AG04449 (cell line): ENCODE results near the gene CKAP4.

Experiments used
- CTCF ChIA-PET: fragments of 350-600 bp; formaldehyde crosslinking; extraction: SDS; loops from one replicate; lab custom pipeline; 2021; ENCODE audit warnings: antibody characterized with exemption; lab: Yijun Ruan, JAX
- POLR2A ChIA-PET: fragments of 400-600, 350-600 bp; formaldehyde crosslinking; extraction: SDS; loops from one replicate; lab custom pipeline; 2020; ENCODE audit warnings: antibody characterized with exemption, inconsistent platforms; lab: Yijun Ruan, JAX
- DNase-seq: peaks from one replicate; pipeline ENCODE4 v3.0.0-alpha.2; 2010; ENCODE audit warnings: low read depth, low spot score
- H3K4me3 ChIP-seq: 2 replicates; pipeline ENCODE4 v1.5.1; 2011; ENCODE audit warnings: low read depth, mild to moderate bottlenecking, control low read depth, low read length
- CTCF ChIP-seq: IDR thresholded peaks from one replicate; pipeline ENCODE4 v1.5.1; 2011; ENCODE audit warnings: mild to moderate bottlenecking, moderate library complexity, low read length, control low read depth, inconsistent platforms; ENCODE audit not compliant: insufficient read depth; ENCODE audit errors: missing control alignments

CKAP4 gene

GRCh38 chr12:106271575-106272505, 24.0 kb upstream of the CKAP4 start:
- TF ChIP-seq CTCF, result no peak
- ChIA-PET POLR2A (no interaction called here), CTCF (interaction anchor here (0.7 to 3.2 kb wide), 5 partner anchors 8 to 106 kb away, joined by 3 to 15 read pairs (median 4); no protein-coding TSS in a partner anchor)
- no peak for DNase-seq
- H3K4me3 ChIP-seq, result no peak overlapping the region

GRCh38 chr12:106269150-106269771, 21.4 kb upstream of the CKAP4 start:
- no peak overlapping the region for H3K4me3 ChIP-seq
- ChIA-PET CTCF (interaction anchor here (1.1 to 2.4 kb wide), 4 partner anchors 10 to 17 kb away, joined by 3 to 7 read pairs (median 4); no protein-coding TSS in a partner anchor), POLR2A (no interaction called here)
- TF ChIP-seq CTCF, result no peak
- no peak for DNase-seq

- DNase-seq, result no peak
- no peak overlapping the region for H3K4me3 ChIP-seq
- ChIA-PET POLR2A (no interaction called here), CTCF (interaction anchor here (1.3 to 2.4 kb wide), 2 partner anchors 15 to 18 kb away, joined by 3 to 7 read pairs; no protein-coding TSS in a partner anchor)
- no peak for TF ChIP-seq CTCF
These were observed 19.7 kb upstream of the CKAP4 start for GRCh38 chr12:106267535-106267934.

DNA sequence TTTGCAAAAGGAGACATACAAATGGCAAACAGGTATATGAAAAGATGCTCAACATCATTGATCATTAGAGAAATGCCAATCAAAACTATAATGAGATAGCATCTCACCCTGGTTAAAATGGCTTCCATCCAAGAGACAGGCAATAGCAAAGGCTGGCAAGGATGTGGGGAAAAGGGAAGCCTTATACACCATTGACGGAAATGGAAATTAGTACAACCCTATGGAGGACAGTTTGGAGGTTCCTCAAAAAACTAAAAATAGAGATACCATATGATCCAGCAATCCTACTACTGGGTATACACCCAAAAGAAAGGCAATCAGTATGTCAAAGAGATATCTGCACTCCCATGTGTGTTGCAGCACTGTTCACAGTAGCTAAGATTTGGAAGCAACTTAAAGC, 17.3 kb upstream of the CKAP4 start:
- TF ChIP-seq CTCF, result no peak
- CTCF ChIA-PET, result interaction anchor here (1.4 kb wide), 1 partner anchor 17 kb away, joined by 4 read pairs; no protein-coding TSS in a partner anchor
- no peak overlapping the region for H3K4me3 ChIP-seq
- no peak for DNase-seq
- POLR2A ChIA-PET, result no interaction called here

DNA sequence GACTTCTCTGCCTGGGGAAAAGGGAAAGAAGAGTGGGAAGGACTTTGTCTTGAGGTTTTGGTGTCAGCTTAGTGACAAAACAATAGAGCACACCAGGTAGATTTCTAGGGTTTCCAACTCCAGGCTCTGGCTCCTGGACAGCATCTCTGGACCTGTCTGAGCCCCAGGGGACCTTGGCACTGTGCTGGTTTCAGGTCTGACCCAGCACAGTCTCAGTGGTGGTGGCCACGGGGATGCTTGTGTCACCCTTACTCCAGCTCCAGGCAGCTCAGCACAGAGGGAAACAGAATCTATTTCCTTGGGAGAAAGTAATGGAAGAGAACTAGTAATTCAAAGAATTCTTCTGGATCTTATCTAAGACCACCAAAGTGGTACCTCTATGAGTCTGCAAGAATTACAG, 11.1 kb upstream of the CKAP4 start:
- no peak overlapping the region for H3K4me3 ChIP-seq
- ChIA-PET CTCF (interaction anchor here (1.3 to 1.6 kb wide), 3 partner anchors 10 to 32 kb away, joined by 3 to 6 read pairs (median 3); no protein-coding TSS in a partner anchor), POLR2A (interaction anchor here (1.3 kb wide), 1 partner anchor 11 kb away, joined by 4 read pairs; the partner anchor contains the start of gene CKAP4)
- TF ChIP-seq CTCF, result no peak
- no peak for DNase-seq
